PC-3 (cell line): ENCODE measurements around the gene DPF3. TPM values are rescaled to one million over a fixed set of nuclear protein-coding genes. Genes with fewer than 3 reads are reported as not detected.
A peak's percentile ranks its signal among the peaks of the same experiment; 100 is the strongest.

Experiments
- ATAC-seq: fragments of 200-7000 bp; cut with Tn5 transposase; 2 replicates; pipeline ENCODE4 v1.9.1; 2020; ENCODE audit warnings: mild to moderate bottlenecking, moderate library complexity
- BruUV-seq: library from RNA; stranded (reverse); fragments of 400-500 nt; replicated peaks from 2 replicates; lab custom pipeline; 2021; lab: Mats Ljungman, UMichigan
- CTCF ChIA-PET: fragments of 300-600 bp; sonication (Branson Sonifier 250); formaldehyde crosslinking; loops from one replicate; lab custom pipeline; 2022; ENCODE audit warnings: antibody characterized with exemption; lab: Charles Lee
- POLR2A ChIA-PET: fragments of 300-600 bp; sonication (Branson Sonifier 250); formaldehyde crosslinking; loops from one replicate; lab custom pipeline; 2022; ENCODE audit warnings: antibody characterized with exemption; ENCODE audit not compliant: unreplicated experiment; lab: Charles Lee
- DNase-seq: peaks from one replicate; pipeline ENCODE4 v3.0.0-alpha.2; 2015
- H2AFZ ChIP-seq: fragments of 300-600 bp; sonication (generic); 2 replicates; pipeline ENCODE4 v1.6.0; 2016; ENCODE audit warnings: antibody characterized with exemption, low read length
- H3F3A ChIP-seq: fragments of 300-600 bp; sonication (generic); one replicate; pipeline ENCODE4 v1.6.0; 2017; ENCODE audit warnings: antibody characterized with exemption, low read length, control low read depth, mild to moderate bottlenecking; ENCODE audit not compliant: unreplicated experiment
- H3K27ac ChIP-seq: fragments of 300-600 bp; sonication (generic); 2 replicates; pipeline ENCODE4 v1.5.1; 2016; ENCODE audit warnings: mild to moderate bottlenecking, low read length
- H3K27me3 ChIP-seq: fragments of 300-600 bp; sonication (generic); 2 replicates; pipeline ENCODE4 v1.6.1; 2016; ENCODE audit warnings: low read length, mixed read lengths
- H3K36me3 ChIP-seq: fragments of 300-600 bp; sonication (generic); 2 replicates; pipeline ENCODE4 v1.6.1; 2016; ENCODE audit warnings: low read depth, mixed run types, low read length, mixed read lengths
- H3K4me1 ChIP-seq: fragments of 300-600 bp; sonication (generic); 2 replicates; pipeline ENCODE4 v1.5.1; 2016; ENCODE audit warnings: low read length; ENCODE audit not compliant: insufficient read depth
- H3K4me2 ChIP-seq: fragments of 300-600 bp; sonication (generic); 2 replicates; pipeline ENCODE4 v1.6.0; 2016; ENCODE audit warnings: low read length
- H3K4me3 ChIP-seq: fragments of 300-600 bp; sonication (generic); 2 replicates; pipeline ENCODE4 v1.5.1; 2016; ENCODE audit warnings: mild to moderate bottlenecking, low read length, mixed read lengths
- H3K79me2 ChIP-seq: fragments of 300-600 bp; sonication (generic); 2 replicates; pipeline ENCODE4 v1.6.1; 2017; ENCODE audit warnings: low read length, mixed read lengths
- H3K9ac ChIP-seq: fragments of 300-600 bp; sonication (generic); 2 replicates; pipeline ENCODE4 v1.6.0; 2016; ENCODE audit warnings: mild to moderate bottlenecking, low read length
- H3K9me2 ChIP-seq: fragments of 300-600 bp; sonication (generic); replicated peaks from 2 replicates; pipeline ENCODE4 v1.6.1; 2016; ENCODE audit warnings: mixed run types, low read length, mixed read lengths
- H3K9me3 ChIP-seq: fragments of 300-600 bp; sonication (generic); 2 replicates; pipeline ENCODE4 v1.6.1; 2016; ENCODE audit warnings: low read length, mixed read lengths
- H4K20me1 ChIP-seq: fragments of 300-600 bp; sonication (generic); 2 replicates; pipeline ENCODE4 v1.6.1; 2016; ENCODE audit warnings: low read length, mixed read lengths
- EZH2 ChIP-seq: fragments of 300-600 bp; sonication (generic); IDR thresholded peaks from one replicate; pipeline ENCODE4 v1.6.1; 2017; ENCODE audit warnings: antibody characterized with exemption, mild to moderate bottlenecking, low read length; ENCODE audit not compliant: unreplicated experiment
- EZH2phosphoT487 ChIP-seq: fragments of 300-600 bp; sonication (generic); IDR thresholded peaks from 2 replicates; pipeline ENCODE4 v1.6.1; 2018; ENCODE audit warnings: mild to moderate bottlenecking, antibody characterized with exemption, low read length, borderline replicate concordance
- intact Hi-C: fragments of 100-400 bp; cut with micrococcal nuclease; formaldehyde crosslinking; loops from 2 replicates; pipeline ENCODE4 v1.9.0; 2023
- total RNA-seq: library from RNA; depleted of rRNA; stranded (reverse); fragments of >200 nt; gene quantifications from 2 replicates; pipeline ENCODE4 v1.2.3, GENCODE V29; 2014
- TF ChIP-seq, protein P1 (sequence below): fragments of 300-600 bp; sonication (generic); conservative IDR thresholded peaks from 2 replicates; pipeline ENCODE4 v1.5.1; 2017; ENCODE audit warnings: antibody characterized with exemption, low read depth, mild to moderate bottlenecking, low read length

The DPF3 gene
- total RNA-seq, 1 experiment from 2014 or later = 16.6 TPM

DNA sequence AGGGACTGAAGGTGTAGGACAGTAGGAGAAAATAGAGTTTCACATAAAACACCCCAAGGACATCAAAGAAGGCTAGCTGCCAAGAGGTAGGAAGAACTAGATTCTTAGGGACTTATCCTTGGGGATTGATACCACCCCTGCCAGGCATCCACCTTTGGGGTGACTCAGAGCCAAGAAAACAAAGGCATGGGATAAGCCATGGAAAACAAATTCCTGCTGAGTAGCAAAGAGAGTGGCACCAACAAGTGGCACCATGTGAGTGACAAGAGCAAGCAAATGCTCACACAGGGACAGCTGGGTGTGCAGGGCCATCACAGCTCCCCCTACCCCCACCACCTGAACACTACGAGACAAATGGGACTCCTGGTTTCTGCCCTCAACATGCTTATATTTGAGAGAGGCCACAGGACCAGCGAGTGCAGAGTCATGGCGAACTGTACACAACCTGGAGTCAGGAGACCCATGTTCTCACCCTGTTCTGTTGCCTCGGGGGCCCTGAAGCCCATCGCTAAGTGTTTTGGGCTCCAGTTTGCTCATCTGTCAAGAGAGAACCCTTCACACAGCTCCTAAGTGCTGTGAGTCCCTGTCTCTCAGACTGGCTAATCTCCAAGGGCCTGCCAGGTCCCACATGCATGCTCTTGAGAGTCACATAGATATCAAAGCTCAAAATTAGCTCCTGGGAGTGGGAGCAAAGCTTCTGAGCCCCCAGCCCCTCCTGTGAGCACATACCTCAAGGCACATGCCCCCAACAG, 91.9 kb downstream of the DPF3 start:
- intact Hi-C loops = loop anchor here (1.0 to 5.0 kb wide), 5 partner anchors 57 to 285 kb away; partner anchors contain the start of gene DPF3
- BruUV-seq = no TSS peak
- Histone ChIP-seq H2AFZ (peak overlapping the region; percentile 14; the same call in 1 of the 2 replicates), H3K4me1 (peaks cover 27% of the 10 kb centered on the region), H4K20me1 (0 out of 2 replicates have a peak, but pooled peaks cover under 1% of the 10 kb centered on the region), H3K27me3 (no peaks in the 10 kb centered on the region), H3K9me3 (no peaks in the 10 kb centered on the region), H3K27ac (peak overlapping the region; percentile 94), H3K36me3 (peaks cover 7% of the 10 kb centered on the region; the same call in 1 of the 2 replicates), H3K79me2 (peaks cover 22% of the 10 kb centered on the region; the same call in 1 of the 2 replicates), H3K9me2 (no peaks in the 10 kb centered on the region), H3K4me2 (peak overlapping the region; percentile 67), H3K4me3 (peak overlapping the region; percentile 9; the same call in 1 of the 2 replicates), H3F3A (peaks cover 13% of the 10 kb centered on the region), H3K9ac (peak overlapping the region; percentile 59)
- ATAC-seq (peak; percentile 58), DNase-seq (peak; percentile 78)
- ChIA-PET CTCF (no interaction called here), POLR2A (no interaction called here)
- TF ChIP-seq, protein P1, sequence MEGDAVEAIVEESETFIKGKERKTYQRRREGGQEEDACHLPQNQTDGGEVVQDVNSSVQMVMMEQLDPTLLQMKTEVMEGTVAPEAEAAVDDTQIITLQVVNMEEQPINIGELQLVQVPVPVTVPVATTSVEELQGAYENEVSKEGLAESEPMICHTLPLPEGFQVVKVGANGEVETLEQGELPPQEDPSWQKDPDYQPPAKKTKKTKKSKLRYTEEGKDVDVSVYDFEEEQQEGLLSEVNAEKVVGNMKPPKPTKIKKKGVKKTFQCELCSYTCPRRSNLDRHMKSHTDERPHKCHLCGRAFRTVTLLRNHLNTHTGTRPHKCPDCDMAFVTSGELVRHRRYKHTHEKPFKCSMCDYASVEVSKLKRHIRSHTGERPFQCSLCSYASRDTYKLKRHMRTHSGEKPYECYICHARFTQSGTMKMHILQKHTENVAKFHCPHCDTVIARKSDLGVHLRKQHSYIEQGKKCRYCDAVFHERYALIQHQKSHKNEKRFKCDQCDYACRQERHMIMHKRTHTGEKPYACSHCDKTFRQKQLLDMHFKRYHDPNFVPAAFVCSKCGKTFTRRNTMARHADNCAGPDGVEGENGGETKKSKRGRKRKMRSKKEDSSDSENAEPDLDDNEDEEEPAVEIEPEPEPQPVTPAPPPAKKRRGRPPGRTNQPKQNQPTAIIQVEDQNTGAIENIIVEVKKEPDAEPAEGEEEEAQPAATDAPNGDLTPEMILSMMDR = no peak
- TF ChIP-seq EZH2 (no peak), EZH2phosphoT487 (no peak)

DNA sequence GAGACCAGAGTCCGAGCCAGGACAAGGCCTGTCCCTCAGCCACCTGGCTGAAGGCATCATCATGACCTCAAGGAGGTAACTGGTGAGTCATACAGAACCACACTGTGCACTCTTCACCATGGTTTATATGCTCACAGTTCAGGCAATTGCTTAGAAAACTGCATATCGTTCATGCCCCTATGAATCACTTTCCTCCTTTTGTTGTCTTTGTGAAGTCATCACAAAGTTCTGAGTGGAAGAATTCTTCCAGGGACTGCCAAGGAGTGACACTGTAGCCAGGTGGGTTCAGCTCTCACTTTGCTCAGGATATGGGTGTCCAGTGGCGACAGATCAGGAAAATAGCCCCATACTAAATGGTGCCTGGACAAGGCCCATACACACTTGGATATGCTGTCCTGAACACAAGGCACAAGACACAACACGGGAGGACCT, 92.5 kb downstream of the DPF3 start:
- H3K36me3 ChIP-seq = peaks cover 7% of the 10 kb centered on the region; the same call in 1 of the 2 replicates
- peak overlapping the region; percentile 9; the same call in 1 of the 2 replicates for H3K4me3 ChIP-seq
- peaks cover 22% of the 10 kb centered on the region; the same call in 1 of the 2 replicates for H3K79me2 ChIP-seq
- peak; percentile 98 for ATAC-seq
- H3K27ac ChIP-seq = peak overlapping the region; percentile 94
- peak overlapping the region; percentile 14; the same call in 1 of the 2 replicates for H2AFZ ChIP-seq
- H3K4me2 ChIP-seq = peak overlapping the region; percentile 67
- ChIA-PET POLR2A (no interaction called here), CTCF (no interaction called here)
- no peaks in the 10 kb centered on the region for H3K9me3 ChIP-seq
- intact Hi-C loops = loop anchor here (1.0 to 5.0 kb wide), 5 partner anchors 56 to 284 kb away; partner anchors contain the start of gene DPF3
- peaks cover 27% of the 10 kb centered on the region for H3K4me1 ChIP-seq
- no TSS peak for BruUV-seq
- H3K27me3 ChIP-seq = no peaks in the 10 kb centered on the region
- TF ChIP-seq EZH2phosphoT487 = no peak
- H3F3A ChIP-seq = peaks cover 13% of the 10 kb centered on the region
- H3K9me2 ChIP-seq = no peaks in the 10 kb centered on the region
- H3K9ac ChIP-seq = peak overlapping the region; percentile 59
- H4K20me1 ChIP-seq = 0 out of 2 replicates have a peak, but pooled peaks cover 4% of the 10 kb centered on the region
- DNase-seq = peak; percentile 99

DNA sequence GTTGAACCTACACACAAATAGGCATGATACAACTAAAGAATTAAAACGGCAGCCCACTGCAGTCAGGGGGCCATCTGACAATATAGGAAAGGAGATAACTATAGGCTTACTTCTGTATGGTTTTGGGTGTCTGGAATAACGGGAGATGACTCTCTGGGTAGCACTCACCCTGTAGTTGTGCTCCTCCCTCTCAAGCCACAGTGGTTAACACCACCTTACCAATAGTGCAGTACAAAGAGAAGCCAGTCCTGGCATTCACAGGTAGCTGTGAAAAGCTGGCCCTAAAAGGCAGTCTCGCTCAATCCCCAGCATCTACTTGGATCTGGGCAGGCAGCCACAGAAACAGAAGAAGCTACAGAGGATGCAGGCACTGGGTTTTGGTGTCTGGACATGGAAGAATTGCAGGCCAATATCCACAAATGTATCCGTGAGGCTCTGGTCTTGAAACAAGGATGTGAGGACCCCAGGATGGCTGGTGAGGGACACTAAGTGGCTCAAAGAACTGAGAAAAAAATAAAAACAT, 93.0 kb downstream of the DPF3 start:
- DNase-seq = no peak
- peaks cover 7% of the 10 kb centered on the region; the same call in 1 of the 2 replicates for H3K36me3 ChIP-seq
- no peak for ATAC-seq
- peak overlapping the region; percentile 94 for H3K27ac ChIP-seq
- H3K27me3 ChIP-seq = no peaks in the 10 kb centered on the region
- 0 out of 2 replicates have a peak overlapping the region, but pooled peaks have one; percentile 5 for H2AFZ ChIP-seq
- intact Hi-C loops = loop anchor here (1.0 to 5.0 kb wide), 5 partner anchors 56 to 284 kb away; partner anchors contain the start of gene DPF3
- ChIA-PET POLR2A (no interaction called here), CTCF (no interaction called here)
- peaks cover 22% of the 10 kb centered on the region; the same call in 1 of the 2 replicates for H3K79me2 ChIP-seq
- BruUV-seq = no TSS peak
- TF ChIP-seq EZH2 = no peak
- TF ChIP-seq, protein P1 = no peak
- TF ChIP-seq EZH2phosphoT487 = no peak
- no peaks in the 10 kb centered on the region for H3K9me3 ChIP-seq
- H4K20me1 ChIP-seq = 0 out of 2 replicates have a peak, but pooled peaks cover 4% of the 10 kb centered on the region
- H3K9me2 ChIP-seq = no peaks in the 10 kb centered on the region
- H3K4me1 ChIP-seq = peaks cover 27% of the 10 kb centered on the region
- H3K9ac ChIP-seq = peak overlapping the region; percentile 23; the same call in 1 of the 2 replicates
- H3K4me2 ChIP-seq = peak overlapping the region; percentile 60
- H3F3A ChIP-seq = peaks cover 13% of the 10 kb centered on the region
- no peak overlapping the region for H3K4me3 ChIP-seq
